ENCODE data around the gene SECTM1.
"Not testable (repeated sequence)": the region's sequence is repeated elsewhere in the genome, so short reads cannot be mapped to it uniquely, and the experiment has no call there.

SECTM1 gene

GRCh38 chr17:82367724-82368524 is 34.4 kb upstream of the SECTM1 start:
- ChIA-PET CTCF (interaction anchor here (0.6 kb wide), 1 partner anchor 337 kb away, joined by 5 read pairs; no protein-coding TSS in a partner anchor), POLR2A (interaction anchor here (1.0 to 2.5 kb wide), 2 partner anchors 10 to 11 kb away, joined by 4 to 22 read pairs; partner anchors contain the start of gene TEX19)
- no peak for TF ChIP-seq NFRKB (IDR thresholded peaks at IDR 0.05)
- TF ChIP-seq PKNOX1 (IDR thresholded peaks at IDR 0.05): no peak; the same call in 1 of the 2 replicates
- TF ChIP-seq BHLHE40 (IDR thresholded peaks at IDR 0.05; ENCODE audit: borderline replicate concordance): no peak
- no peak for TF ChIP-seq SUZ12 (IDR thresholded peaks at IDR 0.05)
- TF ChIP-seq FOXA1 (IDR thresholded peaks at IDR 0.05): no peak
- peak; percentile 92 for DNase-seq (ENCODE audit: extremely low spot score)

- POLR2A ChIA-PET: interaction anchor here (0.7 to 2.5 kb wide), 6 partner anchors 9 to 152 kb away, joined by 3 to 22 read pairs (median 4); partner anchors contain the start of genes CD7, HEXD and TEX19
- DNase-seq (ENCODE audit: extremely low spot score): no peak
- CTCF ChIA-PET: interaction anchor here (0.9 to 1.0 kb wide), 2 partner anchors 8 to 48 kb away, joined by 3 to 4 read pairs; no protein-coding TSS in a partner anchor
- TF ChIP-seq PKNOX1 (IDR thresholded peaks at IDR 0.05) (peak; percentile 23; the same call in 1 of the 2 replicates), HDGF (IDR thresholded peaks at IDR 0.05; ENCODE audit: borderline replicate concordance) (no peak), BHLHE40 (IDR thresholded peaks at IDR 0.05; ENCODE audit: borderline replicate concordance) (no peak), SP1 (IDR thresholded peaks at IDR 0.05) (no peak)
Observed at GRCh38 chr17:82366749-82367148, 33.2 kb upstream of the SECTM1 start.

- DNase-seq (ENCODE audit: extremely low spot score): no peak
- ChIA-PET CTCF (interaction anchor here (0.6 to 1.0 kb wide), 2 partner anchors 13 to 644 kb away, joined by 3 read pairs; no protein-coding TSS in a partner anchor), POLR2A (interaction anchor here (0.7 to 1.6 kb wide), 4 partner anchors 26 to 153 kb away, joined by 3 to 6 read pairs (median 4); partner anchors contain the start of genes CD7 and HEXD)
- TF ChIP-seq PKNOX1 (IDR thresholded peaks at IDR 0.05) (no peak), LEF1 (IDR thresholded peaks at IDR 0.05; ENCODE audit: borderline replicate concordance) (no peak), HDGF (IDR thresholded peaks at IDR 0.05; ENCODE audit: borderline replicate concordance) (no peak), ARNT (IDR thresholded peaks at IDR 0.05) (no peak), NFRKB (IDR thresholded peaks at IDR 0.05) (no peak), SP1 (IDR thresholded peaks at IDR 0.05) (no peak), ZNF384 (IDR thresholded peaks at IDR 0.05) (no peak), TARDBP (IDR thresholded peaks at IDR 0.05) (no peak), FOXA1 (IDR thresholded peaks at IDR 0.05) (no peak), FOXK2 (IDR thresholded peaks at IDR 0.05) (no peak), SUZ12 (IDR thresholded peaks at IDR 0.05) (no peak), ELF4 (IDR thresholded peaks at IDR 0.05) (no peak), L3MBTL2 (conservative IDR thresholded peaks at IDR 0.05) (no peak), FOXM1 (IDR thresholded peaks at IDR 0.05; ENCODE audit: borderline replicate concordance) (no peak), CTBP1 (IDR thresholded peaks at IDR 0.05; ENCODE audit: borderline replicate concordance) (no peak), BHLHE40 (IDR thresholded peaks at IDR 0.05; ENCODE audit: borderline replicate concordance) (no peak)
Observed at GRCh38 chr17:82365606-82366295, 32.2 kb upstream of the SECTM1 start.

- POLR2A ChIA-PET: interaction anchor here (1.0 kb wide), 1 partner anchor 16 kb away, joined by 3 read pairs; no protein-coding TSS in a partner anchor
- TF ChIP-seq FOXK2 (IDR thresholded peaks at IDR 0.05) (no peak), L3MBTL2 (conservative IDR thresholded peaks at IDR 0.05) (no peak), ARNT (IDR thresholded peaks at IDR 0.05) (no peak), SUZ12 (IDR thresholded peaks at IDR 0.05) (no peak), FOXA1 (IDR thresholded peaks at IDR 0.05) (no peak), NFRKB (IDR thresholded peaks at IDR 0.05) (no peak), CTBP1 (IDR thresholded peaks at IDR 0.05; ENCODE audit: borderline replicate concordance) (no peak), SP1 (IDR thresholded peaks at IDR 0.05) (no peak), BHLHE40 (IDR thresholded peaks at IDR 0.05; ENCODE audit: borderline replicate concordance) (no peak), ELF4 (IDR thresholded peaks at IDR 0.05) (no peak), HDGF (IDR thresholded peaks at IDR 0.05; ENCODE audit: borderline replicate concordance) (no peak)
- no peak for DNase-seq (ENCODE audit: extremely low spot score)
- CTCF ChIA-PET: no interaction called here
Observed at GRCh38 chr17:82361885-82362633, 28.5 kb upstream of the SECTM1 start.

- POLR2A ChIA-PET: interaction anchor here (1.6 to 4.0 kb wide), 2 partner anchors 8 to 10 kb away, joined by 5 to 22 read pairs; no protein-coding TSS in a partner anchor
- CTCF ChIA-PET: interaction anchor here (1.0 kb wide), 1 partner anchor 115 kb away, joined by 7 read pairs; no protein-coding TSS in a partner anchor
- DNase-seq (ENCODE audit: extremely low spot score): not testable (repeated sequence)
Observed at GRCh38 chr17:82359451-82360074, 26.0 kb upstream of the SECTM1 start.

Data from HEK293T (cell line).